PC-3 (cell line): ENCODE measurements around the gene AVEN.

Experiments
- CTCF ChIP-seq: fragments of 300-600 bp; sonication (generic); conservative IDR thresholded peaks from 2 replicates; pipeline ENCODE4 v1.5.1; 2017; ENCODE audit warnings: antibody characterized with exemption, low read depth, mild to moderate bottlenecking, low read length
- EZH2 ChIP-seq: fragments of 300-600 bp; sonication (generic); IDR thresholded peaks from one replicate; pipeline ENCODE4 v1.6.1; 2017; ENCODE audit warnings: antibody characterized with exemption, mild to moderate bottlenecking, low read length; ENCODE audit not compliant: unreplicated experiment

GRCh38 chr15:33932734-33933133 is 106.3 kb downstream of the AVEN start:
- TF ChIP-seq EZH2 (no peak), CTCF (no peak)
